Smooth muscle cell (in vitro differentiated cells): ENCODE measurements around the gene SPRYD3. TPM values are rescaled to one million over a fixed set of nuclear protein-coding genes. Genes with fewer than 3 reads are reported as not detected.

Experiments
- DNase-seq: peaks from one replicate; lab custom pipeline; 2025; ENCODE audit not compliant: unreplicated experiment; lab: John Stamatoyannopoulos, UW
- H2AFZ ChIP-seq: fragments of 200-600 bp; sonication (generic); 2 replicates; pipeline ENCODE4 v1.6.0; 2016; ENCODE audit warnings: antibody characterized with exemption, low read depth, mild to moderate bottlenecking
- H3F3A ChIP-seq: fragments of 200-600 bp; sonication (generic); 2 replicates; pipeline ENCODE4 v1.6.0; 2017; ENCODE audit warnings: antibody characterized with exemption, low read depth
- H3K27ac ChIP-seq: fragments of 200-600 bp; sonication (generic); 2 replicates; pipeline ENCODE4 v1.5.1; 2016; ENCODE audit warnings: low read depth, mild to moderate bottlenecking
- H3K27me3 ChIP-seq: fragments of 200-600 bp; sonication (generic); 2 replicates; pipeline ENCODE4 v1.6.1; 2016; ENCODE audit warnings: low read depth, mild to moderate bottlenecking
- H3K36me3 ChIP-seq: fragments of 200-600 bp; sonication (generic); 2 replicates; pipeline ENCODE4 v1.5.1; 2016; ENCODE audit warnings: low read depth
- H3K4me1 ChIP-seq: fragments of 200-600 bp; sonication (generic); 2 replicates; pipeline ENCODE4 v1.5.1; 2016; ENCODE audit warnings: low read depth
- H3K4me2 ChIP-seq: fragments of 200-600 bp; sonication (generic); 2 replicates; pipeline ENCODE4 v1.6.0; 2016; ENCODE audit warnings: mild to moderate bottlenecking
- H3K4me3 ChIP-seq: fragments of 200-600 bp; sonication (generic); 2 replicates; pipeline ENCODE4 v1.5.1; 2016; ENCODE audit warnings: mild to moderate bottlenecking
- H3K79me2 ChIP-seq: fragments of 200-600 bp; sonication (generic); 2 replicates; pipeline ENCODE4 v1.6.0; 2016; ENCODE audit warnings: low read depth, mild to moderate bottlenecking
- H3K9ac ChIP-seq: fragments of 200-600 bp; sonication (generic); 2 replicates; pipeline ENCODE4 v1.6.0; 2016; ENCODE audit warnings: low read depth
- H3K9me3 ChIP-seq: fragments of 200-600 bp; sonication (generic); replicated peaks from 2 replicates; pipeline ENCODE4 v1.5.1; 2016; ENCODE audit warnings: low read depth
- H4K20me1 ChIP-seq: fragments of 200-600 bp; sonication (generic); 2 replicates; pipeline ENCODE4 v1.6.0; 2016; ENCODE audit warnings: low read depth
- WGBS: methylation state at CpG from one replicate; pipeline ENCODE4 v1.1.7; 2016; ENCODE audit warnings: low lambda C conversion rate; 5-methylcytosine and 5-hydroxymethylcytosine counted together
- polyA plus RNA-seq: library from polyadenylated mRNA; unstranded; fragments of >200 nt; fragmentation: Nextera tagmentation; extraction: Ambion mirVana; gene quantifications from 2 replicates; pipeline ENCODE4 v1.2.1, GENCODE V29; 2016
- total RNA-seq: library from RNA; depleted of rRNA; stranded (reverse); fragments of >200 nt; gene quantifications from 2 replicates; pipeline ENCODE4 v1.2.3, GENCODE V29; 2014
- TF ChIP-seq, protein P1 (sequence below): fragments of 200-600 bp; sonication (generic); IDR thresholded peaks from 2 replicates; pipeline ENCODE4 v1.5.1; 2017; ENCODE audit warnings: borderline replicate concordance, mild to moderate bottlenecking, antibody characterized with exemption; ENCODE audit not compliant: insufficient read depth, poor library complexity, severe bottlenecking

SPRYD3 gene
- total and polyA plus RNA-seq, 2 experiments from 2014 or later = 20.2 to 57.1 TPM

GRCh38 chr12:53093777-53094393 lies 14.7 kb upstream of the SPRYD3 start:
- no peaks in the 10 kb centered on the region for H3K27me3 ChIP-seq
- H3K79me2 ChIP-seq = no peaks in the 10 kb centered on the region
- peak overlapping the region; percentile 88 for H3K27ac ChIP-seq
- DNase-seq = no peak
- 39% methylated on average over 6 of the region's 6 CpGs for WGBS
- H3K4me3 ChIP-seq = no peak overlapping the region
- peak overlapping the region; percentile 30 for H3K9ac ChIP-seq
- H3K4me1 ChIP-seq = peaks cover 31% of the 10 kb centered on the region
- no peaks in the 10 kb centered on the region for H3K9me3 ChIP-seq
- H2AFZ ChIP-seq = no peak overlapping the region
- no peaks in the 10 kb centered on the region for H3K36me3 ChIP-seq
- no peaks in the 10 kb centered on the region for H4K20me1 ChIP-seq
- TF ChIP-seq, protein P1, sequence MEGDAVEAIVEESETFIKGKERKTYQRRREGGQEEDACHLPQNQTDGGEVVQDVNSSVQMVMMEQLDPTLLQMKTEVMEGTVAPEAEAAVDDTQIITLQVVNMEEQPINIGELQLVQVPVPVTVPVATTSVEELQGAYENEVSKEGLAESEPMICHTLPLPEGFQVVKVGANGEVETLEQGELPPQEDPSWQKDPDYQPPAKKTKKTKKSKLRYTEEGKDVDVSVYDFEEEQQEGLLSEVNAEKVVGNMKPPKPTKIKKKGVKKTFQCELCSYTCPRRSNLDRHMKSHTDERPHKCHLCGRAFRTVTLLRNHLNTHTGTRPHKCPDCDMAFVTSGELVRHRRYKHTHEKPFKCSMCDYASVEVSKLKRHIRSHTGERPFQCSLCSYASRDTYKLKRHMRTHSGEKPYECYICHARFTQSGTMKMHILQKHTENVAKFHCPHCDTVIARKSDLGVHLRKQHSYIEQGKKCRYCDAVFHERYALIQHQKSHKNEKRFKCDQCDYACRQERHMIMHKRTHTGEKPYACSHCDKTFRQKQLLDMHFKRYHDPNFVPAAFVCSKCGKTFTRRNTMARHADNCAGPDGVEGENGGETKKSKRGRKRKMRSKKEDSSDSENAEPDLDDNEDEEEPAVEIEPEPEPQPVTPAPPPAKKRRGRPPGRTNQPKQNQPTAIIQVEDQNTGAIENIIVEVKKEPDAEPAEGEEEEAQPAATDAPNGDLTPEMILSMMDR = no peak
- H3F3A ChIP-seq = peaks cover 17% of the 10 kb centered on the region
- H3K4me2 ChIP-seq = peak overlapping the region; percentile 49

DNA sequence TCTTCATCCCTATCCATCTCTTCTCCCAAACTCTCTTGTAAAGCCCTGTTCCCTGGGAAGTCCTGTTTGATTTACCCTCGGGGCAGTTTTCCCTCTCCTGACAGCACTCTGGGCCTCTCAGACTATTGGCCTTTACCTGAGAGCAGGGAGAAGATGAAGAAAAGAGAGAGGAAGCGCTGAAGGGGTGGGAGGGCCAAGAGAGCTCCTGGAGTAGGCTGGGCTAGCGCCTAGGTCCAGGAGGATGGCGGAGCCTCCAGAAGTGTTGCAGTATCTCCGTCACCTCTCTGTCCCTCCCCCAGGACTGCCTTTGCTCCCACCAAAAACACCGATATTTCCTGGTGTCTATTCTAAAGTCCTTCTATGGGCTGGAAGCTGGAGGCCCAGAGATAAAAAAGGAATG lies 12.6 kb upstream of the SPRYD3 start:
- Histone ChIP-seq H3K9ac (no peak overlapping the region), H3F3A (peaks cover 10% of the 10 kb centered on the region), H3K27ac (no peak overlapping the region), H3K4me1 (peaks cover 10% of the 10 kb centered on the region), H3K27me3 (peaks cover 4% of the 10 kb centered on the region), H3K4me2 (no peak overlapping the region), H3K79me2 (no peaks in the 10 kb centered on the region), H3K9me3 (no peaks in the 10 kb centered on the region), H3K4me3 (no peak overlapping the region), H2AFZ (no peak overlapping the region), H3K36me3 (no peaks in the 10 kb centered on the region), H4K20me1 (no peaks in the 10 kb centered on the region)
- TF ChIP-seq, protein P1 = no peak
- WGBS = 80% methylated on average over 6 of the region's 6 CpGs
- no peak for DNase-seq

GRCh38 chr12:53090554-53090953 lies 11.4 kb upstream of the SPRYD3 start:
- no peak overlapping the region for H3K4me2 ChIP-seq
- TF ChIP-seq, protein P1 = no peak
- peaks cover 4% of the 10 kb centered on the region for H3K27me3 ChIP-seq
- no peaks in the 10 kb centered on the region for H3K79me2 ChIP-seq
- no peaks in the 10 kb centered on the region for H3K36me3 ChIP-seq
- no peak for DNase-seq
- no peaks in the 10 kb centered on the region for H3F3A ChIP-seq
- no peaks in the 10 kb centered on the region for H3K9me3 ChIP-seq
- H3K27ac ChIP-seq = no peak overlapping the region
- H2AFZ ChIP-seq = no peak overlapping the region
- no peak overlapping the region for H3K4me3 ChIP-seq
- no peak overlapping the region for H3K9ac ChIP-seq
- 78% methylated on average over 2 of the region's 2 CpGs for WGBS
- H3K4me1 ChIP-seq = no peaks in the 10 kb centered on the region
- no peaks in the 10 kb centered on the region for H4K20me1 ChIP-seq

GRCh38 chr12:53090105-53090504 lies 10.9 kb upstream of the SPRYD3 start:
- Histone ChIP-seq H3K4me1 (no peaks in the 10 kb centered on the region), H3K9ac (no peak overlapping the region), H3K27me3 (peaks cover 4% of the 10 kb centered on the region), H3K9me3 (no peaks in the 10 kb centered on the region), H3K4me3 (no peak overlapping the region), H3F3A (no peaks in the 10 kb centered on the region), H3K27ac (no peak overlapping the region), H3K4me2 (no peak overlapping the region), H3K79me2 (no peaks in the 10 kb centered on the region), H4K20me1 (no peaks in the 10 kb centered on the region), H2AFZ (no peak overlapping the region), H3K36me3 (no peaks in the 10 kb centered on the region)
- TF ChIP-seq, protein P1 = no peak
- no peak for DNase-seq
- 91% methylated on average over 6 of the region's 6 CpGs for WGBS
